Activated B cell treated with CpG ODN at 0.5 μM for 24 hours (primary cell): ENCODE results near the gene NFIA. TPM values are rescaled to one million over a fixed set of nuclear protein-coding genes. Genes with fewer than 3 reads are reported as not detected.

Source experiments
- ATAC-seq: fragments of 200-7000 bp; cut with Tn5 transposase; one replicate; pipeline ENCODE4 v1.10.0; 2021; ENCODE audit warnings: low read depth, mild to moderate bottlenecking, moderate library complexity
- CTCF ChIA-PET: fragments of 350-600 bp; sonication (Branson Sonifier 250); formaldehyde crosslinking; loops from one replicate; lab custom pipeline; 2021; ENCODE audit warnings: antibody characterized with exemption; lab: Charles Lee
- POLR2A ChIA-PET: fragments of 350-600 bp; sonication (Branson Sonifier 250); formaldehyde crosslinking; loops from one replicate; lab custom pipeline; 2021; ENCODE audit warnings: antibody characterized with exemption; lab: Charles Lee
- DNase-seq: peaks from one replicate; pipeline ENCODE4 v3.0.0; 2022
- H3K27ac Mint-ChIP-seq: one replicate; pipeline ENCODE4 v1.8.0; 2020; ENCODE audit warnings: mixed read lengths
- H3K27me3 Mint-ChIP-seq: one replicate; pipeline ENCODE4 v1.8.0; 2021; ENCODE audit warnings: mixed read lengths
- H3K36me3 Mint-ChIP-seq: one replicate; pipeline ENCODE4 v1.8.0; 2021; ENCODE audit warnings: low read depth, mixed read lengths
- H3K4me1 Mint-ChIP-seq: one replicate; pipeline ENCODE4 v1.8.0; 2021; ENCODE audit warnings: mixed read lengths
- H3K4me3 Mint-ChIP-seq: one replicate; pipeline ENCODE4 v1.8.0; 2020; ENCODE audit warnings: mild to moderate bottlenecking, mixed read lengths
- H3K9me3 Mint-ChIP-seq: one replicate; pipeline ENCODE4 v1.8.0; 2020; ENCODE audit warnings: mixed read lengths
- intact Hi-C: fragments of 100-400 bp; cut with micrococcal nuclease; formaldehyde crosslinking; loops from one replicate; pipeline ENCODE4 v1.15.1; 2024
- total RNA-seq: library from RNA; stranded (reverse); gene quantifications from 2 replicates; pipeline ENCODE4 v1.2.3, GENCODE V29; 2022
- TF ChIP-seq, protein P1 (sequence below): fragments of 200-600 bp; IDR thresholded peaks from one replicate; pipeline ENCODE4 v1.8.0; 2022; ENCODE audit warnings: antibody characterized with exemption, mild to moderate bottlenecking

The NFIA gene
- total RNA-seq, 1 donor from 2014 or later = 0.13 TPM

DNA sequence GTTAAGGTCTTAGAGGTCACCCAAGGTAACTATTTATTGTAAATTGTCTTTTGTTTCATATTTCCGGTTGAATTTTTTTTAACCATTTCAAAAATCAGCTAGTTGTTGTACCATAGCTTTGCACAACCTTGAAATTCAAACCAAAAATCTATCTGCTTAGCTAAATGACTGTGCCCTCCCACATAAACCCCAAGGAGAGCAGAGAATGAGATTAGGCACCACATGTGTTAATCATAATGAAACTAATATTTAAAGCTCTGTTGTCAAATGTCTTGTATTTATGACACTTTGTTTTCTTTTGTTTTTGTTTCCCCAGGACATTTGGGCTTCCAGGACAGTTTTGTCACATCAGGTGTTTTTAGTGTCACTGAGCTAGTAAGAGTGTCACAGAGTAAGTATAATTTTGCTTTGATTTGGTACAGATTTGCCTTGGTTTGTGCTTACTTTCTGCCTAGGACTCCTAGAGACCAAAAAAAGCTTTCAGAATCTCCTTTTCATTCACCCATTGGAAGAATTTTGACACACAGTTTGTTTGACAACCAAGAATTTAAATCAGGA lies 249.9 kb downstream of the NFIA start:
- POLR2A ChIA-PET = no interaction called here
- ATAC-seq (no peak), DNase-seq (no peak)
- TF ChIP-seq, protein P1, sequence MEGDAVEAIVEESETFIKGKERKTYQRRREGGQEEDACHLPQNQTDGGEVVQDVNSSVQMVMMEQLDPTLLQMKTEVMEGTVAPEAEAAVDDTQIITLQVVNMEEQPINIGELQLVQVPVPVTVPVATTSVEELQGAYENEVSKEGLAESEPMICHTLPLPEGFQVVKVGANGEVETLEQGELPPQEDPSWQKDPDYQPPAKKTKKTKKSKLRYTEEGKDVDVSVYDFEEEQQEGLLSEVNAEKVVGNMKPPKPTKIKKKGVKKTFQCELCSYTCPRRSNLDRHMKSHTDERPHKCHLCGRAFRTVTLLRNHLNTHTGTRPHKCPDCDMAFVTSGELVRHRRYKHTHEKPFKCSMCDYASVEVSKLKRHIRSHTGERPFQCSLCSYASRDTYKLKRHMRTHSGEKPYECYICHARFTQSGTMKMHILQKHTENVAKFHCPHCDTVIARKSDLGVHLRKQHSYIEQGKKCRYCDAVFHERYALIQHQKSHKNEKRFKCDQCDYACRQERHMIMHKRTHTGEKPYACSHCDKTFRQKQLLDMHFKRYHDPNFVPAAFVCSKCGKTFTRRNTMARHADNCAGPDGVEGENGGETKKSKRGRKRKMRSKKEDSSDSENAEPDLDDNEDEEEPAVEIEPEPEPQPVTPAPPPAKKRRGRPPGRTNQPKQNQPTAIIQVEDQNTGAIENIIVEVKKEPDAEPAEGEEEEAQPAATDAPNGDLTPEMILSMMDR = no peak
- Mint-ChIP-seq H3K27ac (no peak overlapping the region), H3K9me3 (no peaks in the 10 kb centered on the region), H3K4me1 (no peaks in the 10 kb centered on the region), H3K36me3 (no peaks in the 10 kb centered on the region), H3K27me3 (peaks cover 4% of the 10 kb centered on the region), H3K4me3 (no peak overlapping the region)
- CTCF ChIA-PET = no interaction called here
- intact Hi-C loops = no loop called here

DNA sequence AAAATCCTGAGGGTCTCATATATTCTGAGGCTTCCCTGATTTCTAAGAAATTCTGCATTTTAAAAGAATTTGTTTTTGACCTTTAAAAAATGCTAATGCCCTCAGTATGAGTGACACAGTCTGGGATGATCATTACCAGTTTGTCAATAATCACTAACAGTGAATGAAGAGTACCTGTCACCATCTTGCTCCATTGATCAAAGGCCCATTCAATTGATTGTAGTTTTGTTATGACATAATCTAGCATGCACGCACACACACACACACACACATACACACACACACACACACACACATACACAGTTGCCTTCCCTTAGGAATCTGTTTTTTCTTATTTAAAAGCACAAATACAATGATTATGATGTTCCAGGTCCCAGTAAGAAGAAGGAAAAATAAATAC lies 250.4 kb downstream of the NFIA start:
- TF ChIP-seq, protein P1 = no peak
- CTCF ChIA-PET = no interaction called here
- POLR2A ChIA-PET = no interaction called here
- intact Hi-C loops = no loop called here
- H3K4me3 Mint-ChIP-seq = no peak overlapping the region
- H3K27me3 Mint-ChIP-seq = peaks cover 5% of the 10 kb centered on the region
- H3K27ac Mint-ChIP-seq = no peak overlapping the region
- no peaks in the 10 kb centered on the region for H3K36me3 Mint-ChIP-seq
- ATAC-seq = no peak
- DNase-seq = no peak
- H3K9me3 Mint-ChIP-seq = no peaks in the 10 kb centered on the region
- no peaks in the 10 kb centered on the region for H3K4me1 Mint-ChIP-seq

DNA sequence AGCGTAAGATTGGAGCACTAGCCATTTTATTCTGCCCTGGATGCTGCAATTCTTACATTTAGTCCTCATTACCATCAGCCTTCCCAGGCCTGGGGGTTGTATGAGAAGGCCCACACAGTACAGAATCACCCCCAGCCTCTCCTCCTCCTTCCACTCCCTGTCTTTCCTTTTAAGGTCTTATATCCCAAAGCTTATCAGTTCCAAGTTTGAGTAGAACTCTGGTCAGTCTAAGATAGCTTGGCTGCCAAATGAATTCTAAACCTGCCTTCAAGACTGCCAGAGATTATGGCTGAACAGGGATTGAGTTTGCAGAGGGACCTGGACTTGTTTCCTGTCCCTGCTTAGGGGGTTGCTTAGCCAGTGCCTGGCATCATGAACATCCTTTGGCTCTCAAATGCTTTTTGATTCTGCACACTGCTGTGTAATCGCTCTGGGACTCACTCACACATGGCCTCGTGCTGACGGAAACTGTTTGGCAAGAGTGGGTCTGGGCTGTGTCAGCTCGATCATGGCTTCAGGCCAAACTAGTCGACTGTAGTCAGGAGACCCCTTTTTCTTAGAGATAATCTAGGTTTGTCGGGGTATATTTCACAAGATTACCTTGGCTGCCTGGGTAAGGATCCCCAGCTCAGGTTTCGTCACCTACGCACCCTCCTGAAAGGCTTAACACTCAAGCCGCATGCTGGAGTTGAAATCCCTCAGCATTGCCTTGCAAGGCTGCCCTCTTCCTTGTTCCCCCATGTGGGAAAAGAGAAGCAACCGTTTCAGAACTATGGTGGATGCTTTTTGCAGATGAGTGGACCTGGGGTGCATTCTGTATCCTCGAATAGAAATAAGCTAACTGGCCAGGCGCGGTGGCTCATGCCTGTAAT lies 252.6 kb downstream of the NFIA start:
- Mint-ChIP-seq H3K36me3 (no peaks in the 10 kb centered on the region), H3K27me3 (peaks cover 5% of the 10 kb centered on the region), H3K9me3 (no peaks in the 10 kb centered on the region), H3K4me1 (no peaks in the 10 kb centered on the region), H3K4me3 (no peak overlapping the region), H3K27ac (no peak overlapping the region)
- POLR2A ChIA-PET = no interaction called here
- TF ChIP-seq, protein P1 = no peak
- intact Hi-C loops = no loop called here
- DNase-seq = no peak
- no peak for ATAC-seq
- CTCF ChIA-PET = no interaction called here

DNA sequence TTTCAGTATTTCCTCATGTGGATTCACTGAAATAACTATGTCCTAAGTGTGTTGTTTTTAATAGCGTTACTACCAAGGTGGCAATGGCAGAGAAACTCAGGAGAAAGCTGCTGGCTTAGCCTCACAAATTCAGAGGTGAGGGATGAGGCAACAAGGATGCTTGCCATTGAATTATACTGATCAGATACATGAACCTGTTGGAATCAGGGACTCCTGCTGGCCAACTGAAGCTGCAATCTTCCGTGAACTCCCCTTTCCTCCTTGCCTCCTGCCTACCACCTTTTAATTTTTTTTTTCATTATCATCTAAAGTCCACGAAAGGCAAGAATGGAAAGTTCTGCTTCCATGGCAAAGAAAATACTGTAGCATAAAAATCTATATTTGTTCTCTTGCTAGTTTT lies 254.7 kb downstream of the NFIA start:
- TF ChIP-seq, protein P1 = no peak
- H3K27ac Mint-ChIP-seq = no peak overlapping the region
- intact Hi-C loops = no loop called here
- ATAC-seq = no peak
- POLR2A ChIA-PET = no interaction called here
- no peaks in the 10 kb centered on the region for H3K4me1 Mint-ChIP-seq
- no peak for DNase-seq
- H3K27me3 Mint-ChIP-seq = peaks cover 2% of the 10 kb centered on the region
- no peaks in the 10 kb centered on the region for H3K9me3 Mint-ChIP-seq
- no peaks in the 10 kb centered on the region for H3K36me3 Mint-ChIP-seq
- CTCF ChIA-PET = no interaction called here
- H3K4me3 Mint-ChIP-seq = no peak overlapping the region

DNA sequence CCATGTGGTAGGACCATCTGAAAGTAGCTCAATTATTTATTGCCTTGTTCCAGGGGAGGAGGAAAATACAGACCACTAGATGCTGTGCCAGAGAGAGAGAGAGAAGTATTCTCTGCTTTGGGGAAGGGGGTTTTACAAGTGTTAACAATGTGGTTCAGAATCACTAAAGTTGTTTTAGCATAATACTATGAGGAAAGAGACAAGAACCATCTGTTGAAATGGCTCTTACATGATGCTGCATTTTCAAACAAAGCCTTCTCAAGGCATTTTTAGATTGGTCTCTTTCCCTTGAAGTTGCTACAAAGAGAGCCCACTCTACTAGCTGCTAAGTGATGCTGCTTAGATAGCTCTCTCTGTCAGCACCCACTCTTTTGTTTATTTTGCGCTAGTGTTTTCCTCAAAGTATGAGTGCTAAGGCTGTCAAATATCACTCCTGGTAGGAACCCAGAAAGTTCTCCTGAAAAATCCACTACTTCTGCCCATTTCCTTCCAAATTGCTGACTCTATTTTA lies 255.1 kb downstream of the NFIA start:
- no peaks in the 10 kb centered on the region for H3K9me3 Mint-ChIP-seq
- POLR2A ChIA-PET = no interaction called here
- TF ChIP-seq, protein P1 = no peak
- ATAC-seq (no peak), DNase-seq (no peak)
- H3K27ac Mint-ChIP-seq = no peak overlapping the region
- peaks cover 2% of the 10 kb centered on the region for H3K27me3 Mint-ChIP-seq
- H3K36me3 Mint-ChIP-seq = no peaks in the 10 kb centered on the region
- H3K4me1 Mint-ChIP-seq = no peaks in the 10 kb centered on the region
- CTCF ChIA-PET = no interaction called here
- intact Hi-C loops = no loop called here
- no peak overlapping the region for H3K4me3 Mint-ChIP-seq
